ENCODE results near the gene TRPM6. TPM values are rescaled to one million over a fixed set of nuclear protein-coding genes. Genes with fewer than 3 reads are reported as not detected.

TRPM6 gene
- total and polyA plus RNA-seq, 2 experiments from 2014 or later: 0.23 to 0.87 TPM

DNA sequence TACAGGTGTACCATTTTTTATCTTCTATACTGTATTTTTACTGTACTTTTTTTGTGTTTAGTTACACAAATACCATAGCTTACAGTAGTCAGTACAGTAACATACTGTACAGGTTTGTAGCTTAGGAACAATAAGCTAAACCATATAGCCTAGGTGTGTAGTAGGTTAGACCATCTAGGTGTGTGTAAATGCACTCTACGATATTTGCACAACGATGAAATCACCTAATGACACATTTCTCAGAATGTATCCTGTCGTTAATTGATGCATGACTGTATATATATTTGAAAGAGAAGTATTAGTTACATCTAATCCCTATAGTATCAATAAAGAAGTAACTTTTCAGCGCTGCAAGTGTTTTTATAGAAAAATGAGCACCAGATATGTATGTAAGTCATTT is 138.8 kb downstream of the TRPM6 start:
- no peaks in the 10 kb centered on the region for H3F3A ChIP-seq (replicated peaks; ENCODE audit: low read depth)
- no peaks in the 10 kb centered on the region for H3K36me3 Mint-ChIP-seq (ENCODE audit: low read depth)
- no peak overlapping the region for H3K27ac ChIP-seq (ENCODE audit: low read depth)
- H3K27ac Mint-ChIP-seq: no peak overlapping the region
- H3K9me3 Mint-ChIP-seq: no peaks in the 10 kb centered on the region
- no peaks in the 10 kb centered on the region for H3K9me2 ChIP-seq (ENCODE audit: insufficient read depth)
- no peaks in the 10 kb centered on the region for H3K79me2 ChIP-seq (replicated peaks; ENCODE audit: insufficient read depth)
- no peak overlapping the region for H3K4me3 Mint-ChIP-seq
- DNase-seq (ENCODE audit: low spot score): no peak
- ATAC-seq: no peak
- no peaks in the 10 kb centered on the region for H3K4me1 Mint-ChIP-seq
- no peak overlapping the region for H3K4me3 ChIP-seq
- no peak overlapping the region for H3K4me2 ChIP-seq
- no peaks in the 10 kb centered on the region for H3K27me3 ChIP-seq (ENCODE audit: insufficient read depth)
- no peak for TF ChIP-seq ZNF114 (CRISPR knock-in tag; IDR thresholded peaks at IDR 0.05)
- no peak for TF ChIP-seq STAT1 (IDR thresholded peaks at IDR 0.05; ENCODE audit: unreplicated experiment)
- TF ChIP-seq, protein P1, sequence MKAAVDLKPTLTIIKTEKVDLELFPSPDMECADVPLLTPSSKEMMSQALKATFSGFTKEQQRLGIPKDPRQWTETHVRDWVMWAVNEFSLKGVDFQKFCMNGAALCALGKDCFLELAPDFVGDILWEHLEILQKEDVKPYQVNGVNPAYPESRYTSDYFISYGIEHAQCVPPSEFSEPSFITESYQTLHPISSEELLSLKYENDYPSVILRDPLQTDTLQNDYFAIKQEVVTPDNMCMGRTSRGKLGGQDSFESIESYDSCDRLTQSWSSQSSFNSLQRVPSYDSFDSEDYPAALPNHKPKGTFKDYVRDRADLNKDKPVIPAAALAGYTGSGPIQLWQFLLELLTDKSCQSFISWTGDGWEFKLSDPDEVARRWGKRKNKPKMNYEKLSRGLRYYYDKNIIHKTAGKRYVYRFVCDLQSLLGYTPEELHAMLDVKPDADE (IDR thresholded peaks at IDR 0.05): no peak
- TF ChIP-seq, protein P2, sequence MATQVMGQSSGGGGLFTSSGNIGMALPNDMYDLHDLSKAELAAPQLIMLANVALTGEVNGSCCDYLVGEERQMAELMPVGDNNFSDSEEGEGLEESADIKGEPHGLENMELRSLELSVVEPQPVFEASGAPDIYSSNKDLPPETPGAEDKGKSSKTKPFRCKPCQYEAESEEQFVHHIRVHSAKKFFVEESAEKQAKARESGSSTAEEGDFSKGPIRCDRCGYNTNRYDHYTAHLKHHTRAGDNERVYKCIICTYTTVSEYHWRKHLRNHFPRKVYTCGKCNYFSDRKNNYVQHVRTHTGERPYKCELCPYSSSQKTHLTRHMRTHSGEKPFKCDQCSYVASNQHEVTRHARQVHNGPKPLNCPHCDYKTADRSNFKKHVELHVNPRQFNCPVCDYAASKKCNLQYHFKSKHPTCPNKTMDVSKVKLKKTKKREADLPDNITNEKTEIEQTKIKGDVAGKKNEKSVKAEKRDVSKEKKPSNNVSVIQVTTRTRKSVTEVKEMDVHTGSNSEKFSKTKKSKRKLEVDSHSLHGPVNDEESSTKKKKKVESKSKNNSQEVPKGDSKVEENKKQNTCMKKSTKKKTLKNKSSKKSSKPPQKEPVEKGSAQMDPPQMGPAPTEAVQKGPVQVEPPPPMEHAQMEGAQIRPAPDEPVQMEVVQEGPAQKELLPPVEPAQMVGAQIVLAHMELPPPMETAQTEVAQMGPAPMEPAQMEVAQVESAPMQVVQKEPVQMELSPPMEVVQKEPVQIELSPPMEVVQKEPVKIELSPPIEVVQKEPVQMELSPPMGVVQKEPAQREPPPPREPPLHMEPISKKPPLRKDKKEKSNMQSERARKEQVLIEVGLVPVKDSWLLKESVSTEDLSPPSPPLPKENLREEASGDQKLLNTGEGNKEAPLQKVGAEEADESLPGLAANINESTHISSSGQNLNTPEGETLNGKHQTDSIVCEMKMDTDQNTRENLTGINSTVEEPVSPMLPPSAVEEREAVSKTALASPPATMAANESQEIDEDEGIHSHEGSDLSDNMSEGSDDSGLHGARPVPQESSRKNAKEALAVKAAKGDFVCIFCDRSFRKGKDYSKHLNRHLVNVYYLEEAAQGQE (IDR thresholded peaks at IDR 0.05; ENCODE audit: unreplicated experiment): no peak
- TF ChIP-seq NANOG (IDR thresholded peaks at IDR 0.05; ENCODE audit: borderline replicate concordance): no peak
- no peak for TF ChIP-seq EZH2 (IDR thresholded peaks at IDR 0.05; ENCODE audit: low read depth, unreplicated experiment)
- TF ChIP-seq CREB1 (CRISPR knock-in tag; IDR thresholded peaks at IDR 0.05; ENCODE audit: low read depth): no peak
- TF ChIP-seq JUNB (IDR thresholded peaks at IDR 0.05; ENCODE audit: unreplicated experiment): no peak
- no peak for TF ChIP-seq ZNF331 (CRISPR knock-in tag; IDR thresholded peaks at IDR 0.05; ENCODE audit: low read depth)
- TF ChIP-seq, protein P3, sequence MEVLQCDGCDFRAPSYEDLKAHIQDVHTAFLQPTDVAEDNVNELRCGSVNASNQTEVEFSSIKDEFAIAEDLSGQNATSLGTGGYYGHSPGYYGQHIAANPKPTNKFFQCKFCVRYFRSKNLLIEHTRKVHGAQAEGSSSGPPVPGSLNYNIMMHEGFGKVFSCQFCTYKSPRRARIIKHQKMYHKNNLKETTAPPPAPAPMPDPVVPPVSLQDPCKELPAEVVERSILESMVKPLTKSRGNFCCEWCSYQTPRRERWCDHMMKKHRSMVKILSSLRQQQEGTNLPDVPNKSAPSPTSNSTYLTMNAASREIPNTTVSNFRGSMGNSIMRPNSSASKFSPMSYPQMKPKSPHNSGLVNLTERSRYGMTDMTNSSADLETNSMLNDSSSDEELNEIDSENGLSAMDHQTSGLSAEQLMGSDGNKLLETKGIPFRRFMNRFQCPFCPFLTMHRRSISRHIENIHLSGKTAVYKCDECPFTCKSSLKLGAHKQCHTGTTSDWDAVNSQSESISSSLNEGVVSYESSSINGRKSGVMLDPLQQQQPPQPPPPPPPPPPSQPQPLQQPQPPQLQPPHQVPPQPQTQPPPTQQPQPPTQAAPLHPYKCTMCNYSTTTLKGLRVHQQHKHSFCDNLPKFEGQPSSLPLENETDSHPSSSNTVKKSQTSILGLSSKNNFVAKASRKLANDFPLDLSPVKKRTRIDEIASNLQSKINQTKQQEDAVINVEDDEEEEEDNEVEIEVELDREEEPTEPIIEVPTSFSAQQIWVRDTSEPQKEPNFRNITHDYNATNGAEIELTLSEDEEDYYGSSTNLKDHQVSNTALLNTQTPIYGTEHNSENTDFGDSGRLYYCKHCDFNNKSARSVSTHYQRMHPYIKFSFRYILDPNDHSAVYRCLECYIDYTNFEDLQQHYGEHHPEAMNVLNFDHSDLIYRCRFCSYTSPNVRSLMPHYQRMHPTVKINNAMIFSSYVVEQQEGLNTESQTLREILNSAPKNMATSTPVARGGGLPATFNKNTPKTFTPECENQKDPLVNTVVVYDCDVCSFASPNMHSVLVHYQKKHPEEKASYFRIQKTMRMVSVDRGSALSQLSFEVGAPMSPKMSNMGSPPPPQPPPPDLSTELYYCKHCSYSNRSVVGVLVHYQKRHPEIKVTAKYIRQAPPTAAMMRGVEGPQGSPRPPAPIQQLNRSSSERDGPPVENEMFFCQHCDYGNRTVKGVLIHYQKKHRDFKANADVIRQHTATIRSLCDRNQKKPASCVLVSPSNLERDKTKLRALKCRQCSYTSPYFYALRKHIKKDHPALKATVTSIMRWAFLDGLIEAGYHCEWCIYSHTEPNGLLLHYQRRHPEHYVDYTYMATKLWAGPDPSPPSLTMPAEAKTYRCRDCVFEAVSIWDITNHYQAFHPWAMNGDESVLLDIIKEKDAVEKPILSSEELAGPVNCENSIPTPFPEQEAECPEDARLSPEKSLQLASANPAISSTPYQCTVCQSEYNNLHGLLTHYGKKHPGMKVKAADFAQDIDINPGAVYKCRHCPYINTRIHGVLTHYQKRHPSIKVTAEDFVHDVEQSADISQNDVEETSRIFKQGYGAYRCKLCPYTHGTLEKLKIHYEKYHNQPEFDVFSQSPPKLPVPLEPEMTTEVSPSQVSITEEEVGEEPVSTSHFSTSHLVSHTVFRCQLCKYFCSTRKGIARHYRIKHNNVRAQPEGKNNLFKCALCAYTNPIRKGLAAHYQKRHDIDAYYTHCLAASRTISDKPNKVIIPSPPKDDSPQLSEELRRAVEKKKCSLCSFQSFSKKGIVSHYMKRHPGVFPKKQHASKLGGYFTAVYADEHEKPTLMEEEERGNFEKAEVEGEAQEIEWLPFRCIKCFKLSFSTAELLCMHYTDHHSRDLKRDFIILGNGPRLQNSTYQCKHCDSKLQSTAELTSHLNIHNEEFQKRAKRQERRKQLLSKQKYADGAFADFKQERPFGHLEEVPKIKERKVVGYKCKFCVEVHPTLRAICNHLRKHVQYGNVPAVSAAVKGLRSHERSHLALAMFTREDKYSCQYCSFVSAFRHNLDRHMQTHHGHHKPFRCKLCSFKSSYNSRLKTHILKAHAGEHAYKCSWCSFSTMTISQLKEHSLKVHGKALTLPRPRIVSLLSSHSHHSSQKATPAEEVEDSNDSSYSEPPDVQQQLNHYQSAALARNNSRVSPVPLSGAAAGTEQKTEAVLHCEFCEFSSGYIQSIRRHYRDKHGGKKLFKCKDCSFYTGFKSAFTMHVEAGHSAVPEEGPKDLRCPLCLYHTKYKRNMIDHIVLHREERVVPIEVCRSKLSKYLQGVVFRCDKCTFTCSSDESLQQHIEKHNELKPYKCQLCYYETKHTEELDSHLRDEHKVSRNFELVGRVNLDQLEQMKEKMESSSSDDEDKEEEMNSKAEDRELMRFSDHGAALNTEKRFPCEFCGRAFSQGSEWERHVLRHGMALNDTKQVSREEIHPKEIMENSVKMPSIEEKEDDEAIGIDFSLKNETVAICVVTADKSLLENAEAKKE (CRISPR knock-in tag; IDR thresholded peaks at IDR 0.05): no peak
- TF ChIP-seq, protein P4, sequence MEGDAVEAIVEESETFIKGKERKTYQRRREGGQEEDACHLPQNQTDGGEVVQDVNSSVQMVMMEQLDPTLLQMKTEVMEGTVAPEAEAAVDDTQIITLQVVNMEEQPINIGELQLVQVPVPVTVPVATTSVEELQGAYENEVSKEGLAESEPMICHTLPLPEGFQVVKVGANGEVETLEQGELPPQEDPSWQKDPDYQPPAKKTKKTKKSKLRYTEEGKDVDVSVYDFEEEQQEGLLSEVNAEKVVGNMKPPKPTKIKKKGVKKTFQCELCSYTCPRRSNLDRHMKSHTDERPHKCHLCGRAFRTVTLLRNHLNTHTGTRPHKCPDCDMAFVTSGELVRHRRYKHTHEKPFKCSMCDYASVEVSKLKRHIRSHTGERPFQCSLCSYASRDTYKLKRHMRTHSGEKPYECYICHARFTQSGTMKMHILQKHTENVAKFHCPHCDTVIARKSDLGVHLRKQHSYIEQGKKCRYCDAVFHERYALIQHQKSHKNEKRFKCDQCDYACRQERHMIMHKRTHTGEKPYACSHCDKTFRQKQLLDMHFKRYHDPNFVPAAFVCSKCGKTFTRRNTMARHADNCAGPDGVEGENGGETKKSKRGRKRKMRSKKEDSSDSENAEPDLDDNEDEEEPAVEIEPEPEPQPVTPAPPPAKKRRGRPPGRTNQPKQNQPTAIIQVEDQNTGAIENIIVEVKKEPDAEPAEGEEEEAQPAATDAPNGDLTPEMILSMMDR (conservative IDR thresholded peaks at IDR 0.05; ENCODE audit: low read depth in 2 of 2): no peak
- H3K4me1 ChIP-seq (ENCODE audit: insufficient read depth): no peaks in the 10 kb centered on the region
- H2AFZ ChIP-seq: no peak overlapping the region
- H4K20me1 ChIP-seq (replicated peaks; ENCODE audit: insufficient read depth): no peaks in the 10 kb centered on the region
- H3K27me3 Mint-ChIP-seq (ENCODE audit: insufficient read depth, low read depth, poor library complexity): no peaks in the 10 kb centered on the region
- no peaks in the 10 kb centered on the region for H3K36me3 ChIP-seq (ENCODE audit: insufficient read depth)
